NB4 (cell line): Measurements from ENCODE around the gene ANKZF1.

Experiments
- DNase-seq: peaks from one replicate; pipeline ENCODE4 v3.0.0; 2010; ENCODE audit warnings: low read depth
- H3K4me3 ChIP-seq: one replicate; pipeline ENCODE4 v1.5.1; 2011; ENCODE audit warnings: mild to moderate bottlenecking, low read depth, low read length, moderate library complexity
- MYC ChIP-seq: IDR thresholded peaks from 2 replicates; pipeline ENCODE4 v1.6.1; 2011; ENCODE audit warnings: low read depth, low read length
- POLR2A ChIP-seq: IDR thresholded peaks from 2 replicates; pipeline ENCODE4 v1.6.1; 2011; ENCODE audit warnings: mild to moderate bottlenecking; ENCODE audit not compliant: insufficient read length; ENCODE audit errors: extremely low read depth
- TF ChIP-seq, protein P1 (sequence below): IDR thresholded peaks from 2 replicates; pipeline ENCODE4 v1.6.1; 2011; ENCODE audit warnings: low read depth, low read length
- TF ChIP-seq, protein P2 (sequence below): IDR thresholded peaks from one replicate; pipeline ENCODE4 v1.5.1; 2012; ENCODE audit warnings: low read depth, low read length

ANKZF1 gene

DNA sequence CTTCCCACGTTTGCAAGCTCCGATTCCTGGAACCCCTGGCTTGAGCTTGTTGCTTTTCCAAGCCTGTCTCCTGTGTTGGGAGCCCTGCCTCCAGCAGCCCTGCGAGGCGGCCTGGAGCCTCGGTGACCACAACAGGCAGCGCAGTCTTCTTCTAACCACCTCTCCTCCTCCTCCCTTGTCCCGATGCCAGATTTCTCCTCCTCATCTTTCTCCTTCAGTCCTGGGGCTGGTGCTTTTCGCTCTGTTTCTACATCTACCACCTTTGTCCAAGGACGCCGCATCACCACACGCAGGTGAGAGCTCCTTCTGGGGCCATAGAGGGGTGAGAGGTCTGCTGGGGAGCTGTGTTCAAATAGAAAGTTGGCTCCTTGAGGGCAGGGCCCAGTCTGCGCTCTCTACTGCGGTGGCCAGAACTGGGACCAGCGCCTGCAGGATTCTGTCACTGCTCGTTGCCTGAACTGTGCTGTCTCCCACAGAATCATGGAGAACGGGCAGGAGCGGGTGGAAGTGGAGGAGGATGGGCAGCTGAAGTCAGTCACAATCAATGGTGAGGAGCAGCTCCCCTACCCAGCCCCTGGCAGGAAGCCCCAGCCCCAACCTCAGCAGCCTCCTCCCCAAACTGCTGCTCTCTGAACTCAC lies 53.5 kb downstream of the ANKZF1 start:
- DNase-seq: no peak
- no peak for TF ChIP-seq MYC
- TF ChIP-seq, protein P1, sequence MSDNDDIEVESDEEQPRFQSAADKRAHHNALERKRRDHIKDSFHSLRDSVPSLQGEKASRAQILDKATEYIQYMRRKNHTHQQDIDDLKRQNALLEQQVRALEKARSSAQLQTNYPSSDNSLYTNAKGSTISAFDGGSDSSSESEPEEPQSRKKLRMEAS: no peak
- TF ChIP-seq POLR2A: no peak
- TF ChIP-seq, protein P2, sequence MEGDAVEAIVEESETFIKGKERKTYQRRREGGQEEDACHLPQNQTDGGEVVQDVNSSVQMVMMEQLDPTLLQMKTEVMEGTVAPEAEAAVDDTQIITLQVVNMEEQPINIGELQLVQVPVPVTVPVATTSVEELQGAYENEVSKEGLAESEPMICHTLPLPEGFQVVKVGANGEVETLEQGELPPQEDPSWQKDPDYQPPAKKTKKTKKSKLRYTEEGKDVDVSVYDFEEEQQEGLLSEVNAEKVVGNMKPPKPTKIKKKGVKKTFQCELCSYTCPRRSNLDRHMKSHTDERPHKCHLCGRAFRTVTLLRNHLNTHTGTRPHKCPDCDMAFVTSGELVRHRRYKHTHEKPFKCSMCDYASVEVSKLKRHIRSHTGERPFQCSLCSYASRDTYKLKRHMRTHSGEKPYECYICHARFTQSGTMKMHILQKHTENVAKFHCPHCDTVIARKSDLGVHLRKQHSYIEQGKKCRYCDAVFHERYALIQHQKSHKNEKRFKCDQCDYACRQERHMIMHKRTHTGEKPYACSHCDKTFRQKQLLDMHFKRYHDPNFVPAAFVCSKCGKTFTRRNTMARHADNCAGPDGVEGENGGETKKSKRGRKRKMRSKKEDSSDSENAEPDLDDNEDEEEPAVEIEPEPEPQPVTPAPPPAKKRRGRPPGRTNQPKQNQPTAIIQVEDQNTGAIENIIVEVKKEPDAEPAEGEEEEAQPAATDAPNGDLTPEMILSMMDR: no peak
- H3K4me3 ChIP-seq: no peak overlapping the region

DNA sequence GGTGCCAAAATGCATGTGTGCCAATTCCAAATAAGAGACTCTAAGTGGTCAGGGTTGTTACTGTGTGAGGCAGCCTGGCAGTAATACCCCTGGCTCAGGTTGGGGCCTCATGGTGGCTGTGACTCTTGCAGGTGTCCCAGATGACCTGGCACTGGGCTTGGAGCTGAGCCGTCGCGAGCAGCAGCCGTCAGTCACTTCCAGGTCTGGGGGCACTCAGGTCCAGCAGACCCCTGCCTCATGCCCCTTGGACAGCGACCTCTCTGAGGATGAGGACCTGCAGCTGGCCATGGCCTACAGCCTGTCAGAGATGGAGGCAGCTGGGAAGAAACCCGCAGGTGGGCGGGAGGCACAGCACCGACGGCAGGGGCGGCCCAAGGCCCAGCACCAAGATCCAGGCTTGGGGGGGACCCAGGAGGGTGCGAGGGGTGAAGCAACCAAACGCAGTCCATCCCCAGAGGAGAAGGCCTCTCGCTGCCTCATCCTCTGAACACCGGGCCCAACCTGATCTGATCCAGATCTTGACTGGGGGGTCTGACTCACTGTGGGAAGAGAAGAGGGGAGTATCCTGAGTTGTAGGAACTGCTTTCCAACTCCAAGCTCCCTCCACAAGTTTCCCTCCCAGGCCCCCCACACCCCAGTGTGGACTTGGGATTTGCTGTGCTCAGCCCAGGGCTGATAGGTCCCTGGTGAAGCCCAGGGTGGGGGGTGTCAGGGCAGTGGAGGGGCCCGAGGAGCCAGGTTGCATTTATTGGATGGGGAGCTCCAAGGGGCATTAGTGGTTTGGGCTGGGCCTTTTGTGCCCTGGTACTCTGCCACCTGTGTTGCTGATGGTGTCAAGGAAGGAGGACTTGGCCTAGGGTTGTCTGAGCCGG lies 55.1 kb downstream of the ANKZF1 start:
- TF ChIP-seq, protein P1: no peak
- TF ChIP-seq, protein P2: no peak
- TF ChIP-seq MYC: no peak
- TF ChIP-seq POLR2A: no peak
- no peak overlapping the region for H3K4me3 ChIP-seq
- no peak for DNase-seq

DNA sequence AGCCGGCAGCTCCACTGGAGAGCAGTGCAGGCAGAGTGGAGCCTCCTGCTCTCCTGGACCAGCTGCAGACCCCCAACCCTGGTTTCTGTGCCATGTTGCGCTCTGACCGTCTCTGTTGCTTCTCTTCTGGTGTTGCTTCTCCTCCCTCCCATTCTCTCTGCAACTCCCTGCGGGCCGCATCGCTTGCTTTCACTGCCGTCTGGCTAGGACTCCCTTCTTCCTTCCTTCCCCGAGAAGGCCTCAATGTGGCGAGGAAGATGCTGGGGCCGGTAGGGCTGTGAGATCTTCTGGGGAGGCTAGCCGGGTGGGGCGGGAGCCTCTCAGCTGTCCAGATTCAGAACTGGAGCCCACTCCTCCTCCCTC lies 55.7 kb downstream of the ANKZF1 start:
- H3K4me3 ChIP-seq: no peak overlapping the region
- TF ChIP-seq, protein P1: no peak
- TF ChIP-seq POLR2A (no peak), MYC (no peak)
- TF ChIP-seq, protein P2: no peak
- no peak for DNase-seq

DNA sequence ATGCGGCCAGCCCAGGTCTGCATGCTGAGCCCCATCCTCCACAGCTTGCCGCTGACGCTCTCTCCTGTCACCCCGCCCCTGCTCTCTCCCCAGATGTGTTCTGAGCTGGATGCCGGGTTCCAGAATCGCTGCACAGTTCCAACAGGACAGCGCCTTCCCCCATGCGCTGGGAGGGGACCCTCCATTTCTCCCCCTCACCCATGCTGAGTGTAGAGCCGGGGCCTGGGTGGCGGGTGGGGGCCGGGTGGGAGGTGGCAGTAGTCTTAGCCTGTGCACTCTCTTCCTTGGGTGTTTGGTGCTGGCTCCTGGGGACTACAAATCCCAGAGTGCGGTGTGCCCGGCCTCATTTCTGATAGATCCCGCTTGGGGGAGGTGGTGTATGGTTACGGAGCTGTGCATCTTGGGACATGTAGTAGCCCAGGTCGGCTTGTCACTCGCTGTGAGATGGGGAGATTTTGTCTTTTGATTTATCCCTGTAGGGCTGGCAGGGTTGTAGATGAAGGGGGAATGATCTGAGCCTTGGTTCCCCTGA lies 56.4 kb downstream of the ANKZF1 start:
- no peak for DNase-seq
- TF ChIP-seq MYC: no peak
- TF ChIP-seq, protein P2: no peak
- TF ChIP-seq, protein P1: no peak
- no peak for TF ChIP-seq POLR2A
- no peak overlapping the region for H3K4me3 ChIP-seq
